GM12873 (cell line): Measurements from ENCODE around the gene MYH11.

Experiments used
- CTCF ChIP-seq: IDR thresholded peaks from 2 replicates; pipeline ENCODE4 v1.5.1; 2012; ENCODE audit warnings: low read depth, mild to moderate bottlenecking, moderate library complexity, low read length, control low read depth; ENCODE audit not compliant: insufficient read depth; ENCODE audit errors: missing control alignments

The MYH11 gene

GRCh38 chr16:15799851-15800495 is 56.9 kb downstream of the MYH11 start:
- TF ChIP-seq CTCF = no peak

GRCh38 chr16:15798671-15799070 is 58.2 kb downstream of the MYH11 start:
- no peak for TF ChIP-seq CTCF

GRCh38 chr16:15796885-15797284 is 59.9 kb downstream of the MYH11 start:
- TF ChIP-seq CTCF = no peak

GRCh38 chr16:15795615-15796014 is 61.2 kb downstream of the MYH11 start:
- no peak for TF ChIP-seq CTCF

GRCh38 chr16:15792563-15792971 is 64.3 kb downstream of the MYH11 start:
- TF ChIP-seq CTCF = no peak

GRCh38 chr16:15790458-15790857 is 66.4 kb downstream of the MYH11 start:
- no peak for TF ChIP-seq CTCF

GRCh38 chr16:15788846-15789239 is 68.0 kb downstream of the MYH11 start:
- no peak for TF ChIP-seq CTCF
